ENCODE data around the gene HS3ST4. TPM values are rescaled to one million over a fixed set of nuclear protein-coding genes. Genes with fewer than 3 reads are reported as not detected.
"Not testable (repeated sequence)": the region's sequence is repeated elsewhere in the genome, so short reads cannot be mapped to it uniquely, and the experiment has no call there.

Gene HS3ST4
- total RNA-seq, 4 donors from 2014 or later = 0.49 to 1.4 (median 0.64) TPM; not detected in 1

DNA sequence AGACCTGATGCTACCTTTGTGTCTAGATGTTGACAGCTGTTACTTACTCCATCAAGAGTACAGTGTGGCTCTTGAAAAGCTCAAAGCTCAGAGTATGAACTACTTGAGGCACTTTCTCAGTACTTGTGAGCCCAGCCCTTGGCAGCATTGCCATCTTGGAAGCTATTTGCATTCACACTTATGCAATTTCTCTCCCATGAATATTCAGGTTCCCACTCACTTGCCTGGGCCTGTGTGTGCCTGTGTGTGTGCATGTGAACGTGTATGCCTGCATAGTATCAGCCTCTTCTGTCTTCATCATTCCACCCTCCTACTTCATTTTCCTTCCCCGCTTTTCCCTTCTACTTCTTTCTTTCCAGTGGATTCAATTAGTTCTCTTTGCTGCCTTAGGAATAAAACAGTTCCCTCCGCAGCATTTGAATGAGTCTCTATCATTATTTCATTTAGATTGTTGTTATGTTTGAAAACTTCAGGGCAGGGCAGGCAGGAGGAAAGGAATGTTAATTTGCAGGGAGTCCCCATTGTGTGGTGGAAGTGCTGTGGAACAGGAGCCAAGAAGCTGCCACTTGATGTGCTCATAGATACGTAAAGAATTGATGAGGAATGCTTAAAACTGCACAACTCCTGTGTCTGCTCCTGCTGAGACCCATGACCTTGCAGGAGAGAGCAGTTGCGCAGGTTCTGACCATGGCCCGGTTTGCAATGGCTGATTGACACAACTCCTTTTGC, 58.9 kb downstream of the HS3ST4 start:
- TF ChIP-seq POLR2AphosphoS5 (IDR thresholded peaks at IDR 0.05) (no peak), POLR2A (IDR thresholded peaks at IDR 0.05) (no peak), EP300 (IDR thresholded peaks at IDR 0.05) (no peak)
- TF ChIP-seq, protein P1, sequence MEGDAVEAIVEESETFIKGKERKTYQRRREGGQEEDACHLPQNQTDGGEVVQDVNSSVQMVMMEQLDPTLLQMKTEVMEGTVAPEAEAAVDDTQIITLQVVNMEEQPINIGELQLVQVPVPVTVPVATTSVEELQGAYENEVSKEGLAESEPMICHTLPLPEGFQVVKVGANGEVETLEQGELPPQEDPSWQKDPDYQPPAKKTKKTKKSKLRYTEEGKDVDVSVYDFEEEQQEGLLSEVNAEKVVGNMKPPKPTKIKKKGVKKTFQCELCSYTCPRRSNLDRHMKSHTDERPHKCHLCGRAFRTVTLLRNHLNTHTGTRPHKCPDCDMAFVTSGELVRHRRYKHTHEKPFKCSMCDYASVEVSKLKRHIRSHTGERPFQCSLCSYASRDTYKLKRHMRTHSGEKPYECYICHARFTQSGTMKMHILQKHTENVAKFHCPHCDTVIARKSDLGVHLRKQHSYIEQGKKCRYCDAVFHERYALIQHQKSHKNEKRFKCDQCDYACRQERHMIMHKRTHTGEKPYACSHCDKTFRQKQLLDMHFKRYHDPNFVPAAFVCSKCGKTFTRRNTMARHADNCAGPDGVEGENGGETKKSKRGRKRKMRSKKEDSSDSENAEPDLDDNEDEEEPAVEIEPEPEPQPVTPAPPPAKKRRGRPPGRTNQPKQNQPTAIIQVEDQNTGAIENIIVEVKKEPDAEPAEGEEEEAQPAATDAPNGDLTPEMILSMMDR (IDR thresholded peaks at IDR 0.05) = no peak
- H3K36me3 ChIP-seq = no peaks in the 10 kb centered on the region
- H3K27me3 ChIP-seq = no peaks in the 10 kb centered on the region
- H3K9me3 ChIP-seq = no peaks in the 10 kb centered on the region
- WGBS = 59% methylated on average over 6 of the region's 6 CpGs
- no peak overlapping the region for H3K27ac ChIP-seq
- DNase-seq (ENCODE audit: low spot score in 2 of 2) = no peak
- no peak overlapping the region for H3K4me3 ChIP-seq
- no peaks in the 10 kb centered on the region for H3K4me1 ChIP-seq

DNA sequence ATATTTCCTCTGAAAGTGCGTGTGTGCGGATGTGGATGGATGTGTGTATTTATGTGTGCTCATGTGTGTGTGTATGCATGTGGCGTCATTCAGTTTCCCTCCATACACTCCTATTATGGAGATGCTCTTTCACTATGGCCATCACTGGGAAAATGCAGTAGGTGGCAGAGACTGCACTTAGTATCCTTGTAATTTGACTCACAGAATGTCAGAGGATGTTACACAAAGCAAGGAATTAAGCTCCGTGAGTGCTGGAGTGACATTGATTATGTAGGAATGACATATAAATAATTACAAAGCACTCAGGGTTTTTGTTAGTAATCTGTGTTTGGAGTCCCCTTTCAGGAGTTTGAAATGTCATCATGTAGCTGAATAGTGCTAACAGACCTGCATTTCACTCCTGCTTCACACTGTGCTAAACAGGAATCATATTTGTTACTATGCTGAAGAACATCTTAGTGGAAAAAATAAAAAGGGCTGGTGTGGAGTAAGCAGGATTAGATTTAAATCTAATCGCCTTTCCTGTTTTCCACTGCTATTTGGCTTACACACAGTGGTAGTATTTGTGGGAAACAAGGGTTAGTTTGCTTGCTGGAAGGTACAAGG, 59.6 kb downstream of the HS3ST4 start:
- H3K4me3 ChIP-seq = no peak overlapping the region
- no peak for TF ChIP-seq POLR2AphosphoS5 (IDR thresholded peaks at IDR 0.05)
- no peak for TF ChIP-seq POLR2A (IDR thresholded peaks at IDR 0.05)
- no peaks in the 10 kb centered on the region for H3K36me3 ChIP-seq
- H3K9me3 ChIP-seq = no peaks in the 10 kb centered on the region
- H3K4me1 ChIP-seq = no peaks in the 10 kb centered on the region
- no peak for DNase-seq (ENCODE audit: low spot score in 2 of 2)
- no peak overlapping the region for H3K27ac ChIP-seq
- WGBS = 80% methylated on average over 5 of the region's 5 CpGs
- H3K27me3 ChIP-seq = no peaks in the 10 kb centered on the region

DNA sequence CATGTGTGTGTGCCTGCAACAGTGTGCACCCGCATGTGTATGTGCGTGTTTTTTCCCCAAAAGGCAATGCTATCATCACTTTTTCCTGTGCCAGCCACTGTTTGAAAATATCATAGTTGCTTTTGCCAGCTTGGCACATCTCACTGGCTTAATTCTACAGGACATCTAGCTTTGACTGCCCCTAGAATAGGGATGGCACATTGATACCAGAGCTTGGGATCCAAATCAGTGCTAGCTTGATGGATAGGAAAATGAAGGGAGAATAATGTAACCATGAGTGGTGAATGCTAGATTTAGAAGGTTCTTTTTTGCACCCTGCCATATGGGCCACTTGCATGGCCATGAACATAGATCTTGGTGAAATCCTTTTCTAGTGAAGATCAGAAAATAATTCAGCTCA, 72.7 kb downstream of the HS3ST4 start:
- Histone ChIP-seq H3K36me3 (no peaks in the 10 kb centered on the region), H3K27me3 (no peaks in the 10 kb centered on the region), H3K9me3 (no peaks in the 10 kb centered on the region), H3K4me3 (no peak overlapping the region), H3K4me1 (no peaks in the 10 kb centered on the region), H3K27ac (no peak overlapping the region)
- TF ChIP-seq, protein P1 (IDR thresholded peaks at IDR 0.05) = no peak
- TF ChIP-seq POLR2A (IDR thresholded peaks at IDR 0.05) (no peak), EP300 (IDR thresholded peaks at IDR 0.05) (no peak), POLR2AphosphoS5 (IDR thresholded peaks at IDR 0.05) (no peak)
- no peak for DNase-seq (ENCODE audit: low spot score in 2 of 2)
- WGBS = 80% methylated on average over 2 of the region's 2 CpGs

DNA sequence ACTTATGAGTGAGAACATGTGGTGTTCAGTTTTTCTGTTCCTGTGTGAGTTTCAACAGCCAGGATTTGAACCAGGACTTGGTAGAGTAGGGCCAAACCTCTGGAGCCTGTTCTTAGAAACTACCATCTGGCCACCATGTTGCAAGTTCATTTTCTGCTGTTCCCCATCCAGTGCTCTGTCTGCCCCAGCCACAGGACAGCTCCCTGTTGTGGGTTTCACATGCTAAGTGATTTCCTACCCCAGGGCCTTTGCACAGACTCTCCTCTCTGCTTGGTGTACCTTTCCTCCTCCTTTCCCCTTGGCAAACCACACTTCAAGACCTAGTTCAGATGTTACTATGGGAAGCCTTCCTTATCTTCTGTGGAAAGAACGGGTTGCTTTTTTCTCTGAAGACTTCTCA, 79.5 kb downstream of the HS3ST4 start:
- Histone ChIP-seq H3K4me1 (no peaks in the 10 kb centered on the region), H3K27ac (no peak overlapping the region), H3K27me3 (no peaks in the 10 kb centered on the region), H3K4me3 (no peak overlapping the region), H3K36me3 (no peaks in the 10 kb centered on the region), H3K9me3 (peaks cover 6% of the 10 kb centered on the region)
- DNase-seq (ENCODE audit: low spot score in 2 of 2) = no peak
- TF ChIP-seq EP300 (IDR thresholded peaks at IDR 0.05) (no peak), POLR2A (IDR thresholded peaks at IDR 0.05) (no peak), POLR2AphosphoS5 (IDR thresholded peaks at IDR 0.05) (no peak)
- TF ChIP-seq, protein P1 (IDR thresholded peaks at IDR 0.05) = no peak
- 92% methylated on average over 1 of the region's 1 CpG for WGBS

DNA sequence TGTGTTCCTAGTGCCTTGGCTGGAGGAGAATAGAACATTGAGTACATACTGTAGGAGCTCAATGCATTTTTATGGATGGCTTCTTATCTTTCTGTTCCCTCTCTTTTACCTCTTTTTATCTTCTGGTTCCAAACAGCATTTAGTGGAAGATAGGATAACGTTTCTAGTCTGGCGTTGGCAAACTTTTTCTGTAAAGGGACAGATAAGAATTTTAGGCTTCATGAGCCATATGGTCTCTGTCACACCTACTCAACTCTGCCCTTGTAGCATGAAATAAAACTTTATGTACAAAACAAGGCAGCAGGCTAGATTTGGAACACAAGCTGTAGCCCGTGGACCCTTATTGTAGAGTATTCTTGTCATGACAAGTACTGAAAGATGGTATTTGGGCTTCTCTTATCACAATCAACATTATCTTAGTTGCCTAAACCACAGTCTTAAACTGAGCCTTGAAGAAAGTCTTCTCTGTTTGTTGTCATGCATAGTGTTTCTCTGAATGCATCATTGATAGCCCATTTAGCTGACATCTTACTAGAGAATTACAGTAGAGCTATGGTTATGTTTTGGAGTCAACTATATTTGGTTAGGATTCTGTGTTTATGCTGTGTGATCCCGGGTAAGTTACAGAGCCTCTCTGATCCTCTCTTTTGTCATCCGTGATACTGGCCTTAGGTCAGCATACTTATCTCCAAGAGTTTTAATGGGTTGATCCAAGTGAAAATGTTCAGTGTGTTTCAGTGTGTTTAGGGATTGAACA, 80.2 kb downstream of the HS3ST4 start:
- TF ChIP-seq EP300 (IDR thresholded peaks at IDR 0.05) = no peak
- DNase-seq (ENCODE audit: low spot score in 2 of 2) = no peak
- H3K9me3 ChIP-seq = peaks cover 6% of the 10 kb centered on the region
- no peaks in the 10 kb centered on the region for H3K36me3 ChIP-seq
- H3K27ac ChIP-seq = no peak overlapping the region
- no peaks in the 10 kb centered on the region for H3K4me1 ChIP-seq
- no peaks in the 10 kb centered on the region for H3K27me3 ChIP-seq
- no peak overlapping the region for H3K4me3 ChIP-seq
- WGBS = 79% methylated on average over 5 of the region's 5 CpGs

DNA sequence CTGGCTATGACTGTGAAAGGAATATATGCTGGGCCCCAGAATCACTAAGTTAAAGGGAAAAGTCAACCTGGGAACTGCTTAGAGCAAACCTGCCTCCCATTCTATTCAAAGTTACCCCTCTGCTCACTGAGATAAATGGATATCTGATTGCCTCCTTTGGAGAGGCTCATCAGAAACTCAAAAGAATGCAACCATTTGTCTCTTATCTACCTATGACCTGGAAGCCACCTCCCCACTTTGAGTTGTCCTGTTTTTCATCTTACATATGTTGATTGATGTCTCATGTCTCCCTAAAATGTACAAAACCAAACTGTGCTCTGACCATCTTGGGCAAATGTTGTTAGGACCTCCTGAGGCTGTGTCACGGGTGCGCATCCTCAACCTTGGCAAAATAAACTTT, 84.5 kb downstream of the HS3ST4 start:
- H3K4me1 ChIP-seq; H3K9me3 ChIP-seq; H3K4me3 ChIP-seq; H3K27me3 ChIP-seq; H3K27ac ChIP-seq; DNase-seq (ENCODE audit: low spot score in 2 of 2); H3K36me3 ChIP-seq: not testable (repeated sequence)
- 95% methylated on average over 2 of the region's 2 CpGs for WGBS

Measured in suprapubic skin (tissue), 4 donors.